Lung (tissue), 12 donors: ENCODE measurements around the gene FLT1. TPM values are rescaled to one million over a fixed set of nuclear protein-coding genes. Genes with fewer than 3 reads are reported as not detected.

ENCODE experiments used
- ATAC-seq: fragments of 200-7000 bp; cut with Tn5 transposase; one replicate; pipeline ENCODE4 v1.9.1; 2020; ENCODE audit warnings: moderate number of reproducible peaks; ENCODE audit not compliant: insufficient read depth, low FRiP score
- DNase-seq, 3 donors: peaks; one replicate each; pipeline ENCODE4 v3.0.0-alpha.2; 2013 to 2017
- H3K27ac ChIP-seq, 2 donors: one replicate each; pipeline ENCODE4 v1.5.1; 2013; ENCODE audit warnings: mild to moderate bottlenecking in 2 of 2, moderate library complexity in 2 of 2, control low read depth in 1 of 2, inconsistent platforms in 1 of 2, low read depth in 1 of 2, low read length in 1 of 2
- H3K27me3 ChIP-seq, 3 donors: one replicate each; pipeline ENCODE4 v1.5.1; 2013; ENCODE audit warnings: low read length in 2 of 3; ENCODE audit not compliant: control insufficient read depth in 3 of 3, insufficient read depth in 3 of 3
- H3K36me3 ChIP-seq, 4 donors: one replicate each; pipeline ENCODE4 v1.5.1; 2013; ENCODE audit warnings: low read length in 4 of 4, mild to moderate bottlenecking in 1 of 4, moderate library complexity in 1 of 4; ENCODE audit not compliant: control insufficient read depth in 4 of 4, insufficient read depth in 4 of 4
- H3K4me1 ChIP-seq, 5 donors: one replicate each; pipeline ENCODE4 v1.5.1; 2013; ENCODE audit warnings: low read length in 5 of 5, mild to moderate bottlenecking in 2 of 5, moderate library complexity in 1 of 5; ENCODE audit not compliant: control insufficient read depth in 5 of 5, insufficient read depth in 5 of 5
- H3K4me3 ChIP-seq: one replicate; pipeline ENCODE4 v1.5.1; 2013; ENCODE audit warnings: mild to moderate bottlenecking, control low read depth, moderate library complexity
- H3K9ac ChIP-seq, 2 donors: one replicate each; pipeline ENCODE4 v1.5.1; 2013; ENCODE audit warnings: low read length in 2 of 2, control low read depth in 1 of 2; ENCODE audit not compliant: insufficient read depth in 1 of 2
- H3K9me3 ChIP-seq, 4 donors: one replicate each; pipeline ENCODE4 v1.5.1; 2013; ENCODE audit warnings: low read length in 3 of 4, mild to moderate bottlenecking in 1 of 4, moderate library complexity in 1 of 4; ENCODE audit not compliant: control insufficient read depth in 4 of 4, insufficient read depth in 3 of 4
- WGBS, 2 donors: extraction: QIAGEN DNeasy Blood & Tissue Kit; methylation state at CpG; one replicate each; pipeline ENCODE4 v1.1.7; 2013; 5-methylcytosine and 5-hydroxymethylcytosine counted together
- polyA plus RNA-seq, 2 donors: library from polyadenylated mRNA; stranded (reverse); fragments of 200-250 nt; gene quantifications; one replicate each; pipeline ENCODE4 v1.2.1, GENCODE V29; 2013
- total RNA-seq, 2 donors: library from RNA; depleted of rRNA in 1 of 2; stranded (reverse); fragments of >200 nt in 1 of 2; gene quantifications; one replicate each; pipeline ENCODE4 v1.2.1, GENCODE V29; 2014 to 2021
- TF ChIP-seq, protein P1 (sequence below): IDR thresholded peaks from 2 replicates; pipeline ENCODE4 v1.5.1; 2012; ENCODE audit warnings: mild to moderate bottlenecking; ENCODE audit errors: control extremely low read depth, extremely low read depth
- donor health status: control.
- donor health status: control.
- donor health status: Bipolar disorder and iron deficiency.
- donor health status: healthy.
- donor health status: DM: yes; HTN: yes; CAD: no.

The FLT1 gene
- total and polyA plus RNA-seq, 4 donors, result 4.7 to 71.3 (median 42.2) TPM

DNA sequence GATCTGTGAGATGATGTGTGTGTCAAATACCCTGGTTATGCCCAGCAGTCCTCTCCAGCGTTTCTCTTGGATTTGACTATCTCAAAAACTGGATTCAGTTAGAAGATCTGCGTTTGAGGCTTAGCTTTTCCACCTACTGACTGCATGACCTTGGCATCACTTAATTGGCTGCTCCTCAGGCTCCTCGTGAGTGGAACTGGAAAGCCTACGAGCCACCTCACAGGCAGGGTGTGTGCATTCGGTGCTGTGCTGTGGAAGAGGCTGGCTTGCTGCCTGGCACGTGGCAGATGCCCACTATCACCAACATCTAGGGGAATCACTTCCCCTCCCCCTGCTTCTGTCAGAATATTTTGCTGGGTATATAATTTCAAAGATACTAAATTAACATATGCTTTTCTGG lies 25.6 kb downstream of the FLT1 start:
- ATAC-seq, result no peak
- no peak for DNase-seq
- 80 to 82% methylated on average over 6 of the region's 6 CpGs for WGBS, 2 donors
- H3K27me3 ChIP-seq, result no peaks in the 10 kb centered on the region
- no peak overlapping the region for H3K4me3 ChIP-seq
- no peak overlapping the region for H3K27ac ChIP-seq
- no peak overlapping the region for H3K9ac ChIP-seq
- H3K4me1 ChIP-seq, result peaks cover 0 to 3% (median 0%) of the 10 kb centered on the region in 5 donors
- H3K36me3 ChIP-seq, result peaks cover 0 to 1% (median 0%) of the 10 kb centered on the region in 4 donors
- TF ChIP-seq, protein P1, sequence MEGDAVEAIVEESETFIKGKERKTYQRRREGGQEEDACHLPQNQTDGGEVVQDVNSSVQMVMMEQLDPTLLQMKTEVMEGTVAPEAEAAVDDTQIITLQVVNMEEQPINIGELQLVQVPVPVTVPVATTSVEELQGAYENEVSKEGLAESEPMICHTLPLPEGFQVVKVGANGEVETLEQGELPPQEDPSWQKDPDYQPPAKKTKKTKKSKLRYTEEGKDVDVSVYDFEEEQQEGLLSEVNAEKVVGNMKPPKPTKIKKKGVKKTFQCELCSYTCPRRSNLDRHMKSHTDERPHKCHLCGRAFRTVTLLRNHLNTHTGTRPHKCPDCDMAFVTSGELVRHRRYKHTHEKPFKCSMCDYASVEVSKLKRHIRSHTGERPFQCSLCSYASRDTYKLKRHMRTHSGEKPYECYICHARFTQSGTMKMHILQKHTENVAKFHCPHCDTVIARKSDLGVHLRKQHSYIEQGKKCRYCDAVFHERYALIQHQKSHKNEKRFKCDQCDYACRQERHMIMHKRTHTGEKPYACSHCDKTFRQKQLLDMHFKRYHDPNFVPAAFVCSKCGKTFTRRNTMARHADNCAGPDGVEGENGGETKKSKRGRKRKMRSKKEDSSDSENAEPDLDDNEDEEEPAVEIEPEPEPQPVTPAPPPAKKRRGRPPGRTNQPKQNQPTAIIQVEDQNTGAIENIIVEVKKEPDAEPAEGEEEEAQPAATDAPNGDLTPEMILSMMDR, result no peak
- no peaks in the 10 kb centered on the region for H3K9me3 ChIP-seq

DNA sequence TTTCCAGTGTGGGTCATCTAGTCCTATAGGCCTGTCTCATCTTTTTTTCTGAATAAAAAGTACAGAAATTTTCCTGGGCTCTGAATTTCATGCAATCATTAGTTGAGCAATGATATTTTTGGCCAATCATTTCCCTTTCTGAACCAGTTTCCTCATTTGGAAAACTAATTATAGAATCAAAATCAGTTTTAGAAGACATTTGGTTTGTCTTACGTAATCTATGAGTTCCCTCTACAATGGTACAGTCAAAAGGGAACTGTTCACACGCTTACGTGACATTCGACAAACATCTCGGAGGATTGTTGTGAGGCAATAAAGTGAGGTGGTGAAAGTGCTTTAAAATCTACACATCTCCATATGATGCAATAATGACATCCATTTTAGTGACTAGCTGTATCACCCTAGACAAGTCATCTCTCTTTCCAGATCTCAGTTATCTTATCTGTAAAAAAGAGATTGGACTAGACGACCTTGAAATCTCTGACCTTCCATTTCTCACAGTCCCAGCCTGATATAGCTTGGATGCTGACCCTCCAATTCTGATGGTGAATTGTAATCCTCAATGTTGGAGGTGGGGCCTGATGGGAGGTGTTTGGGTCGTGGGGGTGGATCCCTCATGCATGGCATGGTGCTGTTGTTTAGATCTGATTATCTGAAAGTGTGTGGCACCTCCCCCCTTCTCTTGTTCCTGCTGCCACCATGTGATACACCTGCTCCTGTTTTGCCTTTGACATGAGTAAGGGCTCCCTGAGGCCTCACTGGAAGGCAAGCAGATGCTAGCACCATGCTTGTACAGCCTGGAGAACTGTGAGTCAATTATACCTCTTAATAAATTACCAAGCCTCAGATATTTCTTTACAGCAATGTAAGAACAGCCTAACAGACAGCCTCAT lies 26.7 kb downstream of the FLT1 start:
- H3K9me3 ChIP-seq, result no peaks in the 10 kb centered on the region
- H3K36me3 ChIP-seq, result peaks cover 0 to 1% (median 0%) of the 10 kb centered on the region in 4 donors
- H3K4me3 ChIP-seq, result no peak overlapping the region
- no peak overlapping the region for H3K27ac ChIP-seq
- no peak overlapping the region for H3K9ac ChIP-seq
- no peaks in the 10 kb centered on the region for H3K27me3 ChIP-seq
- TF ChIP-seq, protein P1, result no peak
- DNase-seq, result no peak
- WGBS, 2 donors, result 41 to 74% methylated on average over 7 of the region's 7 CpGs
- peaks cover 0 to 3% (median 0%) of the 10 kb centered on the region in 5 donors for H3K4me1 ChIP-seq
- peak; percentile 41 for ATAC-seq

DNA sequence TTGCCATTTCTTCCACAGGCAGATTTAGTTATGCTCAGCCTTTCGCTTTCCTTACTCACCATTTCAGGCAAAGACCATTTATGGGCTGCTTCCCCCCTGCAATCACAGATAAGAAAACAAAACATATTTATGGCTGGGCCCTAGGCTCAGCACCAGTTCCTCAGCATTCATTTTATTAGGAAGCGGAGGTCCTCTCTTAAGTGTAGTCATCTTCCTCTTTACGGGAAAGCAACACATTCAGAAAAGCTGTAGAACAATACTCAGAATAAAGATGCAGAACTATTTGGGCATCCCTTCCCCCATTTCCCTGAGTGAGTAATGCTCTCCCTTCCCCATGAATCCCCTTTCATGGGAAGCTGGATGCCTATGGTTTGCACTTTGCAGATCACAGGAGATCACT lies 27.9 kb downstream of the FLT1 start:
- DNase-seq (no peak), ATAC-seq (no peak)
- TF ChIP-seq, protein P1, result no peak
- H3K4me3 ChIP-seq, result no peak overlapping the region
- H3K27ac ChIP-seq, result peak overlapping the region in 1 of 2 donors; percentile 42
- H3K9ac ChIP-seq, result no peak overlapping the region
- WGBS, 2 donors, result 63 to 74% methylated on average over 3 of the region's 3 CpGs
- H3K4me1 ChIP-seq, result no peaks in the 10 kb centered on the region
- H3K9me3 ChIP-seq, result no peaks in the 10 kb centered on the region
- H3K36me3 ChIP-seq, result peaks cover 0 to 3% (median 0%) of the 10 kb centered on the region in 4 donors
- H3K27me3 ChIP-seq, result no peaks in the 10 kb centered on the region
